Kidney epithelial cell (primary cell): ENCODE data around the gene ZNF620. TPM values are rescaled to one million over a fixed set of nuclear protein-coding genes. Genes with fewer than 3 reads are reported as not detected.
"Not testable (repeated sequence)": the region's sequence is repeated elsewhere in the genome, so short reads cannot be mapped to it uniquely, and the experiment has no call there.

ENCODE experiments used
- DNase-seq: peaks from one replicate; pipeline ENCODE4 v3.0.0-alpha.2; 2010; ENCODE audit warnings: low read depth
- H3K27me3 ChIP-seq: 2 replicates; pipeline ENCODE4 v1.6.0; 2011; ENCODE audit warnings: low read length; ENCODE audit not compliant: control insufficient read depth, insufficient read depth
- H3K36me3 ChIP-seq: 2 replicates; pipeline ENCODE4 v1.5.1; 2011; ENCODE audit warnings: low read length; ENCODE audit not compliant: control insufficient read depth, insufficient read depth
- H3K4me3 ChIP-seq: 2 replicates; pipeline ENCODE4 v1.5.1; 2011; ENCODE audit warnings: low read depth, mild to moderate bottlenecking, control low read depth, low read length
- total RNA-seq: library from RNA; depleted of rRNA; stranded (reverse); fragments of >200 nt; gene quantifications from 2 replicates; pipeline ENCODE4 v1.2.3, GENCODE V29; 2015
- TF ChIP-seq, protein P1 (sequence below): IDR thresholded peaks from 2 replicates; pipeline ENCODE4 v1.5.1; 2011; ENCODE audit warnings: mild to moderate bottlenecking, moderate library complexity, low read length, control low read depth, inconsistent platforms; ENCODE audit not compliant: insufficient read depth, poor library complexity, severe bottlenecking

ZNF620 gene
- total RNA-seq, 1 donor from 2014 or later, result 6.2 TPM

DNA sequence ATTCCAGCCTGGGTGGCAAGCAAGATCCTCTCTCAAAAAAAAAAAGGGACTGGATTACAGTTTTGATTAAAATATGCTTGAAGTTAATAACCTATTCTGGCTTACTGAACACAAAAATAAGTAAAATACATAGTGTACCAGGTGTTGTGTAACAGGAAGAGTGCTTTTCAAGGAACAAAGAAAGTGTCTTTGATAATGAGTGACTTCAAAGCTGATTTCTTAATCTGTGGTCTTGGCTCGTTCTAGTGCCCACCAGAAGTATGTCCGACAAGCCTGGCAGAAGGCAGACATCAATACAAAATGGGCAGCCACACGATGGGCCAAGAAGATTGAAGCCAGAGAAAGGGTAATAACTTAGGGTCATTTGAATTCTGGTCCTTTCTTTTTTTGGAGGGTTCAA is 44.7 kb upstream of the ZNF620 start:
- H3K27me3 ChIP-seq, result no peaks in the 10 kb centered on the region
- TF ChIP-seq, protein P1, sequence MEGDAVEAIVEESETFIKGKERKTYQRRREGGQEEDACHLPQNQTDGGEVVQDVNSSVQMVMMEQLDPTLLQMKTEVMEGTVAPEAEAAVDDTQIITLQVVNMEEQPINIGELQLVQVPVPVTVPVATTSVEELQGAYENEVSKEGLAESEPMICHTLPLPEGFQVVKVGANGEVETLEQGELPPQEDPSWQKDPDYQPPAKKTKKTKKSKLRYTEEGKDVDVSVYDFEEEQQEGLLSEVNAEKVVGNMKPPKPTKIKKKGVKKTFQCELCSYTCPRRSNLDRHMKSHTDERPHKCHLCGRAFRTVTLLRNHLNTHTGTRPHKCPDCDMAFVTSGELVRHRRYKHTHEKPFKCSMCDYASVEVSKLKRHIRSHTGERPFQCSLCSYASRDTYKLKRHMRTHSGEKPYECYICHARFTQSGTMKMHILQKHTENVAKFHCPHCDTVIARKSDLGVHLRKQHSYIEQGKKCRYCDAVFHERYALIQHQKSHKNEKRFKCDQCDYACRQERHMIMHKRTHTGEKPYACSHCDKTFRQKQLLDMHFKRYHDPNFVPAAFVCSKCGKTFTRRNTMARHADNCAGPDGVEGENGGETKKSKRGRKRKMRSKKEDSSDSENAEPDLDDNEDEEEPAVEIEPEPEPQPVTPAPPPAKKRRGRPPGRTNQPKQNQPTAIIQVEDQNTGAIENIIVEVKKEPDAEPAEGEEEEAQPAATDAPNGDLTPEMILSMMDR, result no peak
- DNase-seq, result no peak
- no peak overlapping the region for H3K4me3 ChIP-seq
- peaks cover 1% of the 10 kb centered on the region for H3K36me3 ChIP-seq

DNA sequence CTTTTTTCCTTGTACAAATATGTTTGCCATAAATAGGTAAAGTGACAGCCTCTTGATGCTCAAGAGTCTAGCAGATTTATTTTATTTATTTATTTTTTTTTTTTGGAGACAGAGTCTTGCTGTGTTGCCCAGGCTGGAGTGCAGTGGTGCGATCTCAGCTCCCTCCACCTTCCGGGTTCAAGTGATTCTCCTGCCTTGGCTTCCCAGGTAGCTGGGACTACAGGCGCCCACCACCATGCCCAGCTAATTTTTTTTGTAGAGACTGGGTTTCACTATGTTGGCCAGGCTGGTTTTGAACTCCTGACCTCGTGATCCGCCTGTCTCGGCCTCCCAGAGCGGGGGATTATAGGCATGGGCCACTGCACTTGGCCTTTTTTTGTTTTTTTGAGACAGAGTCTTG is 43.0 kb upstream of the ZNF620 start:
- H3K36me3 ChIP-seq, H3K4me3 ChIP-seq, DNase-seq, H3K27me3 ChIP-seq: not testable (repeated sequence)

DNA sequence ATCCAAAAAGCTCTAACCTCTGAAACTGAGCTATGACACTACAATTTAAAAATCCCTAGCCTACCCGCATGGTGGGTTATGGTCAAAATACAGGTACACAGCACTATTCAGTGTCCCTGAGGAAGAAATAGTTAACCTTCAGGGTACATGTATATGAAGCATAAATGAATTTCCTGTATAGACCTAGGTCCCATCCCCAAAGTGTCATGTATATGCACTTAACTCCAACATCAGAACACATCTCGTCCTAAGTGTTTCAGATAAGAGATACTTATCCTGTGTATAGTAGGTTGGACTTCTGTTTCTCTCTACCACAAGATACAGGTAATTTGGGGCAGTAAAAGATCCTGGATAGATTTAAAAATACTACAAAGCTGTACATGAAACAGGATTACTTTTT is 42.3 kb upstream of the ZNF620 start:
- TF ChIP-seq, protein P1, result no peak
- H3K27me3 ChIP-seq, result no peaks in the 10 kb centered on the region
- H3K4me3 ChIP-seq, result no peak overlapping the region
- H3K36me3 ChIP-seq, result peaks cover 1% of the 10 kb centered on the region
- DNase-seq, result no peak

DNA sequence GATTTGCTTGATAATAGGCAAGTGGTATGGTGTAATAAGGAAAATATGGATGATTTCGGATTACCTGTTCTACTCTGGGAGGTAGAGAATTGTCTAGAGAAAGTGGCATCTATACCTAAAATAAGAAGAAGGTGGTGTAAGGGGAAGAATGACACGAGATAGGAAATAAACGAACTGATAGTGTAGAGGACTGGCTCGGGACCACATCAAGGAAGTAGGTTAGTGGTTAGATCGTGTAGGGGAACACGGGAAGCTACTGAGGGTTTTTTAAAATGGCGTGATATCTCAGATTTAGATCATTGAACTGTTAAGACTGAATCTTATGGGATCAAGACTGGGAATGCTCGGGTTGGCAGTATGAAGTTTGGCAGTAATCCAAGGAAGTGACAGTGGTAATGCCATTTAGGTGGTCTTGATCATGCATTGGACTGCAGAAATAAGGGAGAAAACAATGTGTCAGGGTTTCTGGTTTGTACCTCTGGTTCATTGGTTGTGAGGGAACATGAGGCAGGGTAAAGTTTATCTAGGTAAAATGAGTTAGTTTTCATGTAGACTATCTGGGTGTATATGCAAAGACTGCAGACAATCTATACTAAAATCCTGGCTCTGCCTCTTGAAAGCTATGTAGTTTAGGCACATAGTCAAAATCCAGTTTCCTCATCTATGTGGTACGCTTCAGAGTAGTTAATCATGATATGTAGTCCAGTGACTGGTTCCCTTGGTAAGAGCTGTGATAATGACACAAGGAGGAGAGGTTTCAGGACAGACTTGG is 41.3 kb upstream of the ZNF620 start:
- H3K4me3 ChIP-seq, result no peak overlapping the region
- TF ChIP-seq, protein P1, result no peak
- no peak for DNase-seq
- H3K27me3 ChIP-seq, result no peaks in the 10 kb centered on the region
- peaks cover 1% of the 10 kb centered on the region for H3K36me3 ChIP-seq

DNA sequence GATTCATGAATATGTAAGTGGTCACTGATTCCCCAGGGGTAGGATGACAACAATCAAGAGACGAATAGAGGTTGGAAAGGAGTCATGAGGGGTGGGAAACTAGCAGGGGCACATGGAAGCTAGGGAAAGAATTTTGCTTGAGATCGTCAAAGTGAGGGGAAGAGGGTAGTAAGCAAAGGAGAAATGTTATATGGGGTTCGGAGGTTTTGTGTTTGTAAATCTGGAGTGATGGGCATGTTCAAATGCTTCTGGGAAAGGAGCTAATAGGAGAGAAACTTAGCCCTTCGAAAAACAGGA is 40.8 kb upstream of the ZNF620 start:
- H3K36me3 ChIP-seq, result peaks cover 1% of the 10 kb centered on the region
- DNase-seq, result no peak
- TF ChIP-seq, protein P1, result no peak
- no peak overlapping the region for H3K4me3 ChIP-seq
- H3K27me3 ChIP-seq, result no peaks in the 10 kb centered on the region

DNA sequence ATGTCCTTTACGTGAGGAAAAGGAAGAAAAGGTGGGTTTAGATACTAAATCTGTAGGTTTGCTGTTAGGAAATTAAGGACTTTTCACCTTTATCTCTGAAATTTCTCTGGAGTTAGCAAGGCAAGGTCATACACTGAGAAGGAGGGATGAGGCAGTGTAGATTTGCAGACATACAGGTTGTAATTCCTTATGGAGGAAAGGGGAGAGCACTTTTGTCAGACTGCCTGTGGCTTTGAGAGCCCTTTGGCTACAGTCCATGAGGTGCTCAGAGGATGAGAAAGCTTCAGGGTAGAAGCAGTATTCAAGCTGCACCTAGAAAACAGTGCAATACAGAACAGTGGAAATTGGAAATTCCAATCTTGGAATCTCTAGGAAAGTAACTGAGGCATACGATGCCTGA is 40.4 kb upstream of the ZNF620 start:
- Histone ChIP-seq H3K27me3 (no peaks in the 10 kb centered on the region), H3K4me3 (no peak overlapping the region), H3K36me3 (peaks cover 1% of the 10 kb centered on the region)
- TF ChIP-seq, protein P1, result no peak
- no peak for DNase-seq
